Activated T-helper 2 cell treated with anti-CD3 and anti-CD28 coated beads, Interferon-gamma antibody, Interleukin-2, Interleukin-4, amounts not matched to agents 10 μg/mL and 5 μg/mL and 100 μg/mL, durations not matched to agents 14 hours and 24 hours and 36 hours (primary cell): ENCODE results near the gene PFN3. TPM values are rescaled to one million over a fixed set of nuclear protein-coding genes. Genes with fewer than 3 reads are reported as not detected.
A peak's percentile ranks its signal among the peaks of the same experiment; 100 is the strongest.

Experiments used
- DNase-seq: peaks from one replicate; pipeline ENCODE4 v3.0.0; 2021; ENCODE audit warnings: low spot score
- H3K27ac Mint-ChIP-seq: one replicate; pipeline ENCODE4 v1.8.0; 2021; ENCODE audit warnings: mixed read lengths
- H3K27me3 Mint-ChIP-seq: one replicate; pipeline ENCODE4 v1.8.0; 2021; ENCODE audit warnings: low read depth, mixed read lengths
- H3K36me3 Mint-ChIP-seq: one replicate; pipeline ENCODE4 v1.8.0; 2021; ENCODE audit warnings: low read depth, mixed read lengths
- H3K4me1 Mint-ChIP-seq: one replicate; pipeline ENCODE4 v1.8.0; 2021; ENCODE audit warnings: low read depth, mixed read lengths
- H3K4me3 Mint-ChIP-seq: one replicate; pipeline ENCODE4 v1.8.0; 2021; ENCODE audit warnings: low read depth, mild to moderate bottlenecking, moderate library complexity, mixed read lengths
- H3K9me3 Mint-ChIP-seq: one replicate; pipeline ENCODE4 v1.8.0; 2021; ENCODE audit warnings: mixed read lengths
- intact Hi-C: fragments of 100-400 bp; cut with micrococcal nuclease; formaldehyde crosslinking; loops from one replicate; pipeline ENCODE4 v1.15.1; 2023
- total RNA-seq: library from RNA; stranded (reverse); gene quantifications from 2 replicates; pipeline ENCODE4 v1.2.3, GENCODE V29; 2022

The PFN3 gene
- total RNA-seq, 1 donor from 2014 or later = not detected

- intact Hi-C loops = no loop called here
- Mint-ChIP-seq H3K27me3 (no peaks in the 10 kb centered on the region), H3K36me3 (peaks cover 90% of the 10 kb centered on the region), H3K9me3 (no peaks in the 10 kb centered on the region), H3K27ac (peak overlapping the region; percentile 46), H3K4me3 (no peak overlapping the region), H3K4me1 (peaks cover 53% of the 10 kb centered on the region)
- no peak for DNase-seq
These were observed 32.6 kb upstream of the PFN3 start for GRCh38 chr5:177432839-177433657.

GRCh38 chr5:177432143-177432838 lies 31.8 kb upstream of the PFN3 start:
- Mint-ChIP-seq H3K9me3 (no peaks in the 10 kb centered on the region), H3K36me3 (peaks cover 89% of the 10 kb centered on the region), H3K27ac (peak overlapping the region; percentile 92), H3K4me3 (peak overlapping the region; percentile 77), H3K27me3 (no peaks in the 10 kb centered on the region), H3K4me1 (peaks cover 58% of the 10 kb centered on the region)
- intact Hi-C loops = no loop called here
- DNase-seq = no peak

GRCh38 chr5:177431317-177432142 lies 31.1 kb upstream of the PFN3 start:
- H3K36me3 Mint-ChIP-seq = peaks cover 83% of the 10 kb centered on the region
- peak overlapping the region; percentile 92 for H3K27ac Mint-ChIP-seq
- intact Hi-C loops = no loop called here
- no peaks in the 10 kb centered on the region for H3K27me3 Mint-ChIP-seq
- H3K4me1 Mint-ChIP-seq = peaks cover 56% of the 10 kb centered on the region
- H3K4me3 Mint-ChIP-seq = peak overlapping the region; percentile 77
- H3K9me3 Mint-ChIP-seq = no peaks in the 10 kb centered on the region
- DNase-seq = peak; percentile 77

DNA sequence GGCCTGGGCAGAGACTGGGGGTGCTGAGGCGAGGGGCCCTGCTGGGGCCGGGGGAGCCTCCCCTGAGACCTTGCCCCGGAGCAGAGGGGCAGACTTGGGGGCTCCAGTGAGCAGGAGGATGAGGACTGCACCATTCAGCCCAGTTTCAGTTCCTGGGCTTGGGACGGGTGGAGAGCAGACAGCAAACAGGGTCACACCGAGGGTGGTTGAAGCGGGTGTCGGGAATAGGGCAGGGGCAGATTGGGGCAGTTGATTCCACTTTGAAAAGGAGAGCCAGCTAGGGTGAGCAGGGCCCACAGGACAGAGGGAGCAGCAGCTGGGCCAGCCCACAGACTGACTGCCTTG lies 30.5 kb upstream of the PFN3 start:
- peaks cover 79% of the 10 kb centered on the region for H3K36me3 Mint-ChIP-seq
- H3K4me3 Mint-ChIP-seq = peak overlapping the region; percentile 91
- intact Hi-C loops = no loop called here
- DNase-seq = no peak
- H3K27me3 Mint-ChIP-seq = no peaks in the 10 kb centered on the region
- H3K27ac Mint-ChIP-seq = peak overlapping the region; percentile 67
- H3K9me3 Mint-ChIP-seq = no peaks in the 10 kb centered on the region
- peaks cover 56% of the 10 kb centered on the region for H3K4me1 Mint-ChIP-seq

- Mint-ChIP-seq H3K36me3 (peaks cover 74% of the 10 kb centered on the region), H3K4me1 (peaks cover 60% of the 10 kb centered on the region), H3K27me3 (no peaks in the 10 kb centered on the region), H3K27ac (peak overlapping the region; percentile 95), H3K9me3 (no peaks in the 10 kb centered on the region), H3K4me3 (peak overlapping the region; percentile 91)
- intact Hi-C loops = no loop called here
- no peak for DNase-seq
These were observed 29.9 kb upstream of the PFN3 start for GRCh38 chr5:177430140-177430951.

DNA sequence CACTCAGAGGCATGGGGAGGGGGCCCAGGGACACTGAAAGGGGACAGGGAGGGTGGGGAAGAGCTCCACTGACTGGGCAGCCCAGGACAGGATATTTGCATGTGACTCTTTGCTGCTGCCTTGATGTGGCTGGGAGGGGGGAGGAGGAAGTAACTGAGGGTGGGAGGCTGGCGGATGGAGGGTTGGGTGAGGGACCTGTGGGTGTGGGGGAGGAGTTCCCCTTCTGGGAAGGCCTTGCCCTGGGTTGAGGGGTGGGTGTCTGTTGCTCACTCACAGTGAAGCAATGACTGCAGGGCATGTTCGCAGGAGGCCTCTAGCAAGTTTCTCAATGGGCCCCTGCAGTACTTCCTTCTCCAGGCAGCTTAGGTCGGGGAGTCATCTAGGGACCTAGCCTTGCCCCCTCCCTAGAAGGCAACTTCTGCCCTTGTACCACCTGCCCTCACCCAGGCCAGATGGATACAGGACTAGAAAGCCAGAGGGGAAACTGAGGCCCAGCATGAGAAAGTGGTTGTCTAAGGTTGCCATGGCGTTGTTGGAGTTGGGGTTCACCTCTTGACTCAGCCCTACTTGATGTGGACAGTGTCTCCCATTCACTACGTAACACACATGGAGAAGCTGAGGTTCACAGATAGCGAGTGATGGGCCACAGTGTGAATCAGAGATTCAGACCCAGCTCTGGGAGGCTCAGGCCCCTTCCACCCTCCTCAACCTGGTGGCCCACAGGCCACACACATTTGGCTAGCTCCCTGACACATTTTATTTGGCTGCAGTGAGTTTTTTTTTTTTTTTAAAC lies 29.0 kb upstream of the PFN3 start:
- intact Hi-C loops = loop anchor here (1.0 to 5.0 kb wide), 4 partner anchors 17 to 78 kb away; partner anchors contain the start of genes LMAN2 and PRR7
- Mint-ChIP-seq H3K4me3 (peak overlapping the region; percentile 91), H3K4me1 (peaks cover 61% of the 10 kb centered on the region), H3K27me3 (no peaks in the 10 kb centered on the region), H3K36me3 (peaks cover 65% of the 10 kb centered on the region), H3K9me3 (no peaks in the 10 kb centered on the region), H3K27ac (peak overlapping the region; percentile 95)
- DNase-seq = peak; percentile 79

- DNase-seq = no peak
- peak overlapping the region; percentile 95 for H3K27ac Mint-ChIP-seq
- H3K36me3 Mint-ChIP-seq = peaks cover 59% of the 10 kb centered on the region
- H3K27me3 Mint-ChIP-seq = no peaks in the 10 kb centered on the region
- H3K4me3 Mint-ChIP-seq = peak overlapping the region; percentile 91
- H3K9me3 Mint-ChIP-seq = no peaks in the 10 kb centered on the region
- intact Hi-C loops = loop anchor here (1.0 to 5.0 kb wide), 4 partner anchors 18 to 77 kb away; partner anchors contain the start of genes LMAN2 and PRR7
- peaks cover 63% of the 10 kb centered on the region for H3K4me1 Mint-ChIP-seq
These were observed 28.2 kb upstream of the PFN3 start for GRCh38 chr5:177428574-177429217.

DNA sequence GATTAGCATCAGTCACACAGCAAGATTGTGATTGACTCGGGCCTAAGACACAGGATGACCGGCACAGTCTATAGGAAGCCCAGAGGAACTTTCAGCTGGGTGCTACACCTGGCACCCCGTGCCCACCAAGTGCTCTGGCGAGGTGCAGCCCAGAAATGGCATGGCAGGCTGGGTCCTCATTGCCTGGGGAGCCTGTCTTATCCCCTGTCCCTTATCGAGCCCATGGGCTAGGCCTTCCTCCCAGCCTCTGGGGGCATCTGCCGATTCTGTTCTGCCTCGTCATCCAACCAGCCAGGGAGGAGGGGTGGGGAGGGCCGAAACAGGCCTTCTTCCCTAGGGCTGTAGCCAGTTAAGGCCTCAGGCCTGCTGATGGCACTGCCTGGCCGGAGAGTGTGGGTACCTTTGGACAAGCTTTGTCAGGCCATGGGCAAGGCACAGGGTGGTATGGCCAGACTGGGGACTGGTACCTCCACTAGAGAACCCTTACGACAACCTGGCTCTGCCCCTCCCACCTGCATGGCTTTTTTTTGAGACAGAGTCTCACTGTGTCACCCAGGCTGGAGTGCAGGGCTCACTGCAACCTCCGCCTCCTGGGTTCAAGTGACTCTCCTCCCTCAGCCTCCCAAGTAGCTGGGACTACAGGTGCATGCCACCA lies 27.6 kb upstream of the PFN3 start:
- Mint-ChIP-seq H3K4me1 (peaks cover 59% of the 10 kb centered on the region), H3K27ac (peak overlapping the region; percentile 95), H3K4me3 (peak overlapping the region; percentile 91), H3K9me3 (no peaks in the 10 kb centered on the region), H3K36me3 (peaks cover 53% of the 10 kb centered on the region), H3K27me3 (no peaks in the 10 kb centered on the region)
- DNase-seq = no peak
- intact Hi-C loops = loop anchor here (2.0 to 5.0 kb wide), 4 partner anchors 19 to 891 kb away; partner anchors contain the start of genes PDLIM7, PRR7 and RNF44

GRCh38 chr5:177427211-177427822 lies 26.9 kb upstream of the PFN3 start:
- Mint-ChIP-seq H3K27ac (peak overlapping the region; percentile 95), H3K4me3 (peak overlapping the region; percentile 91), H3K4me1 (peaks cover 58% of the 10 kb centered on the region), H3K9me3 (no peaks in the 10 kb centered on the region), H3K36me3 (peaks cover 47% of the 10 kb centered on the region), H3K27me3 (no peaks in the 10 kb centered on the region)
- no peak for DNase-seq
- intact Hi-C loops = loop anchor here (2.0 to 5.0 kb wide), 3 partner anchors 35 to 891 kb away; partner anchors contain the start of genes PDLIM7 and RNF44

- Mint-ChIP-seq H3K9me3 (no peaks in the 10 kb centered on the region), H3K36me3 (peaks cover 41% of the 10 kb centered on the region), H3K4me3 (peak within 1 kb of the TSS; percentile 91), H3K27ac (peak within 1 kb of the TSS; percentile 95), H3K27me3 (no peaks in the 10 kb centered on the region), H3K4me1 (peaks cover 53% of the 10 kb centered on the region)
- peak; percentile 74 for DNase-seq
- intact Hi-C loops = loop anchor here (1.0 to 5.0 kb wide), 7 partner anchors 22 to 890 kb away; partner anchors contain the start of genes PDLIM7 and RNF44
These were observed 26.2 kb upstream of the PFN3 start, which contains the start of gene GRK6 for GRCh38 chr5:177426566-177427210. Gene GRK6 (plus strand): TSS chr5:177426676. CDS start chr5:177426846, 170 bp downstream.
